GM04504 (cell line): ENCODE measurements around the gene JDP2.
"Not testable (repeated sequence)": the region's sequence is repeated elsewhere in the genome, so short reads cannot be mapped to it uniquely, and the experiment has no call there.

ENCODE experiments used
- DNase-seq: peaks from one replicate; pipeline ENCODE4 v3.0.0-alpha.2; 2012; ENCODE audit warnings: low read depth

Gene JDP2

GRCh38 chr14:75456069-75456996 lies 28.5 kb downstream of the JDP2 start:
- no peak for DNase-seq

DNA sequence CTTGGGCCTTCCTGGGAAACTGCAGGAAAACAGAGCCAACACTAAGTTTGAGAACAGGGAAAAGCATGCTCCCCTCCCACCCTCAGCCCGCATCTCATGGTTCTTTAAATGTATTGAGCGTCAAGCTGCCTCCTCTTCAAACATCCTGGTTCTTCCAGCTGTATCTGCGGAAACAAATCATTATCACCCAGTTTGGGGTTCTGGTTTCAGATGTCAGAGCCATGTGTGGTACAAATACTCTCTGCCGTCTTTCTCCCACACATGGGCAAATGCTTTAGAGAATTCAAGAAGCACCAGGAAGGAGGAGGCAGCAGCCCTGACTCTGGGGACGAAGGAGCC lies 29.1 kb downstream of the JDP2 start:
- DNase-seq: no peak

DNA sequence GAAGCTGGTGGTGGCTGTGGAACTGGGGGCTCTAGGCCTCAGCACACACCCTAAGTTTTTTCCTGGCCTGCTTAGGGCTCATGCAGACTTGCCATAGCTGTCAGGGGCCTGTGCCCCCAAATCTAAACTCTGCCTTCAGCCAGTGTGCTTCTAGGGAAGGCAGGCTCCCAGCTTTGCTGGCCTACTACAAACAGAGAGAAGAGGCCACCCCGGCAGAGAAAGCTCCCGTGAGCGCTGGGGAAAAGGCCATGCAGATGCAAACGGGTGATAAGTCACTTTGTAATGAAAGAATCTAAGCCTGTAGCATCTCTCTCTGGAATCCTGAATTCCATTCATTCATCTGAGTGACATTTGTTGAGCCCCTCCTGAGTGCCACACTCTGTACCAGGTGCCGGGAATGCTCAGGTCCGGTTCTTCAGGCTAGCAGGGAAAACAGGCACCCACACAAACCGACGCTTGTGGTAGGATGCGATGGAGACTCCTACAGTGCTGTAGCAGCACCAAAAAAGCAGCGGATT lies 29.9 kb downstream of the JDP2 start:
- DNase-seq: no peak

- DNase-seq: no peak
Measured at GRCh38 chr14:75458305-75458704, 30.5 kb downstream of the JDP2 start.

- no peak for DNase-seq
Measured at GRCh38 chr14:75459099-75459741, 31.4 kb downstream of the JDP2 start.

- no peak for DNase-seq
Measured at GRCh38 chr14:75459791-75460190, 32.0 kb downstream of the JDP2 start.

- no peak for DNase-seq
Measured at GRCh38 chr14:75460394-75460793, 32.6 kb downstream of the JDP2 start.

- no peak for DNase-seq
Measured at GRCh38 chr14:75461303-75461702, 33.5 kb downstream of the JDP2 start.

GRCh38 chr14:75461755-75462349 lies 34.0 kb downstream of the JDP2 start:
- no peak for DNase-seq

DNA sequence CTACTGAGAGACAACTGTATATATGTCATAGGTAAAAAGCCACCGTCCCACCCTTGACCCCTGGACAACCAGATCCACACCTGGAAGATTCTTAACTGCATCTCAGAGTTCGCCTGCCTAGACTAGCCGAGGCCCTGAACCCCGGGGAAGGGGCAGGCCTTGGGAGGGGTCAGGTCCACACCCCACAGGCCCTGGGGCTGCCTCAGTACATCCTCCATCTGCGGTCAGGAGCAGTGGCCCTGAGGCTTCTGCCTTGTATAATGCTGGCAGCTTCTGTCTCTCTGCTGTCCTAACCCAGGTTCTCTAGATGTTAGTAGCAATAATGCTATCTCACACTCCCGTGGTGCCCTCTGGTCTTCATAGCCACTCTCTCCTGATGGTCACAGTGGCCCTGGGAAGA lies 36.8 kb downstream of the JDP2 start:
- DNase-seq: no peak

- DNase-seq: no peak
Measured at GRCh38 chr14:75467763-75468162, 39.9 kb downstream of the JDP2 start.

DNA sequence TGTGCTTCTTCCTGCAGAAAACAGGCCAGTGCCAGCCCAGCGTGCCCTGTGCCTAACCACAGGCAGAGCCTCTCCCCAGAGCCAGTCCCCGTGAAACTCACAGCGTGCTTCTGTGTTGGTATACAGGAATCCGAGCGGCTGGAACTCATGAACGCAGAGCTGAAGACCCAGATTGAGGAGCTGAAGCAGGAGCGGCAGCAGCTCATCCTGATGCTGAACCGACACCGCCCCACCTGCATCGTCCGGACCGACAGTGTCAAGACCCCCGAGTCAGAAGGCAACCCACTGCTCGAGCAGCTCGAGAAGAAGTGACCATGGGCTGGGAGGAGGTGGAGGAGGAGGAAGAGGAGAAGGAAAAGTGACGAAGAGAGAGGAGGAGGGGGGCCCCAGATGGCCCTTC lies 41.3 kb downstream of the JDP2 start:
- no peak for DNase-seq

DNA sequence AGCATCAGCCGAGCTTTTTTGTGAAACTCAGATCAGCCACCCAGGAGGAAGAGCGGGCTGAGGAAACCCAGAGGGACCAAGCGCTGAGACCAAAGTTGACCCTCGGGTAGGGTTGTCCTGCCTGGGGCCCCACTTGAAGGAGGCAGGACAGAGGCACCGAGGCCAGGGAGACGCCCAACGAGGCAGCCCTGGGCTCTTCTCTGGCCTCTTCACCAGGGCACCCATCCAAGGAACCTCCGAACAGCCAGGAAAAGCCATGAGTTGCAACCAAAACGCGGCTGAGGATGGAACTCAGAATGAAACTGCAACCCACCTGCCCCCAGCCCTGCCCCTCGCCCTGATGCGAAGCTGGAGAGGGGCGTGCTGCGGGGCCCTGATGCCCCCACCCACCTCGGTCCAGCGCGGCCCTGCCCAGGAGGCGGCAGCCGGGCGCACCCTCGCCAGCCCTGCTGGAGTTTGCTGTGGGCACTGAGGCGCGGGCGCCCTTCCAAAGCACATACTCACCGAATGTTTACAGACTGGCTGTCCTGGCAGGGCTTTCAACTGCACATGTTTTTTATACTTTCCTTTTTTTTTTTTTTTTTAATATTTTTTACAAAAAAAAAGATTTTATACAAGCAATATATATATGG lies 41.9 kb downstream of the JDP2 start:
- DNase-seq: no peak

GRCh38 chr14:75470238-75470797 lies 42.5 kb downstream of the JDP2 start:
- no peak for DNase-seq

DNA sequence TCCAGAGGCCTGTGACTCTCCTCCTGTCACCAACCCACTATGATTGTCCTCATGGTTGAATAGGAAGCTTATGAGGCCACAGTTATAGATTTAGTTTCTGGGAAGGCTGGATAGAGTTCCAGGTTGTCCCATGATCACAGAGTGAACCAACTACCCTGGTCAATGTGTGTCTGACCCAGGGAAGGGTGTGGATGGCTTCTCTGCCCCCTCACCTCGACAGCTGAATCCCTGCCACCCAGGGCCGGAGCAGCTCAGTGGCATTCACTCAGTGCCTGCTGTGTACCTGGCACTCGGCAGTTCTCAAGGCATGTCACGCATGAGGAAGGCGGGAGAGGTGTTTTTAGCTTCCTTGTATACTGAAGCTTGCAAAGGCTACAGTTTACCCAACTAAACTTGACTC lies 43.2 kb downstream of the JDP2 start:
- no peak for DNase-seq

- not testable (repeated sequence) for DNase-seq
Measured at GRCh38 chr14:75474127-75474526, 46.3 kb downstream of the JDP2 start.

DNA sequence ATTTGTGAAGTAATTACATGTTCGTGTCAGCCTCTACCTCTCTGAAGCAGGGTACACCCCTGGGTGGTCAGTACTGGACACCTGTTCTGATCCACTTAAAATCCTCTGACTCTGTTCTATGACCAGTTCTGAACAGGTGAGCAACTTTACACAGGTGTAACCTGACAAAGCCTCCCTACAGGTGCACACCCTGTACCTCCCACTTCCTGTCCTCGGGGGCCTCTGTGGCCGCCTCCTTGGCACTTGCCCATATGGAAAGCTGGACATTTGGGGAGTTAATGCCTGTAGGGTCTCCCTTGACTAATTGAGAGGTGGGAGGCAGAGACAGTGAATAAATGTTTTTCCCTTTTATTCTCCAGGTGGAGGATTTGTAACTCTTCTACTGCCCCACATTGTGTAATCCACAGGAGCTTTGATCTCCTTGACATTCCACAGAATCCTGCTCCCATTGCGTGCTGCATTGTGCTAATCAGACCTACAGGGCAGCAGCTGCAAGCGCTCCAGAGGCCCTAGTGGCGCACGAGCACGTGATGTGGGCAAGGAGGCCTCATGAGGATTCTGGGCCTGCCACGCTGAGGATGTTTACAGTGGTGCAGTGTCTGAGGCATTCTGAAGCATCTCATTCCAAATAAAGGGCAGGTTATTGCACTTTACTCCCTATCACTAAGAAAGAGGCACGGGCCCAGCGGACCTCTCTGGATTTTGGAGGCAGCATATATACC lies 48.6 kb downstream of the JDP2 start:
- DNase-seq: no peak

GRCh38 chr14:75477881-75478280 lies 50.1 kb downstream of the JDP2 start:
- DNase-seq: no peak

- no peak for DNase-seq
Measured at GRCh38 chr14:75479770-75480600, 52.2 kb downstream of the JDP2 start.

DNA sequence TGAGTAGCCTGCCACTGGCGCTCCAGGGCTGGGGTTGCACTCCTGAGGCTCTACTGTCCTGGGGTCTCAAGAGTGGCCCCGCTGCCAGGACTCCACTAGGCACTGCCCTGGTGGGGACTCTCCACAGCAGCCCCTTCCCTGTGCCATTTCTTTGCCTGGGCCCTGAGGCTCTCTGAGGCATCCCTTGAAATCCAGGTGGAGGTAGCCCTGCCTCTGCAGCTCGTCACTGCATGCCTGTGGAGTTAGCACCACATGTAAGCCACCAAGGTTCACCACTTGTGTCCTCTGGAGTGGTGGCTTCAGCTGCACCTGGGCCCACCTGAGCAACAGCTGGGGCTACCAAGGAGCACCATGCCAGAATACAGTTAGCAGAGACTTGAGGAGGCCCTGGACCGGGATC lies 54.5 kb downstream of the JDP2 start:
- no peak for DNase-seq
